GM10266 (cell line): ENCODE results near the gene SLC6A9.

ENCODE experiments used
- DNase-seq: peaks from one replicate; pipeline ENCODE4 v3.0.0; 2012; ENCODE audit errors: extremely low spot score
- TF ChIP-seq, protein P1 (sequence below): IDR thresholded peaks from 2 replicates; pipeline ENCODE4 v1.5.1; 2012; ENCODE audit warnings: mild to moderate bottlenecking, low read depth; ENCODE audit not compliant: control insufficient read depth, insufficient read depth; ENCODE audit errors: missing control alignments

SLC6A9 gene

DNA sequence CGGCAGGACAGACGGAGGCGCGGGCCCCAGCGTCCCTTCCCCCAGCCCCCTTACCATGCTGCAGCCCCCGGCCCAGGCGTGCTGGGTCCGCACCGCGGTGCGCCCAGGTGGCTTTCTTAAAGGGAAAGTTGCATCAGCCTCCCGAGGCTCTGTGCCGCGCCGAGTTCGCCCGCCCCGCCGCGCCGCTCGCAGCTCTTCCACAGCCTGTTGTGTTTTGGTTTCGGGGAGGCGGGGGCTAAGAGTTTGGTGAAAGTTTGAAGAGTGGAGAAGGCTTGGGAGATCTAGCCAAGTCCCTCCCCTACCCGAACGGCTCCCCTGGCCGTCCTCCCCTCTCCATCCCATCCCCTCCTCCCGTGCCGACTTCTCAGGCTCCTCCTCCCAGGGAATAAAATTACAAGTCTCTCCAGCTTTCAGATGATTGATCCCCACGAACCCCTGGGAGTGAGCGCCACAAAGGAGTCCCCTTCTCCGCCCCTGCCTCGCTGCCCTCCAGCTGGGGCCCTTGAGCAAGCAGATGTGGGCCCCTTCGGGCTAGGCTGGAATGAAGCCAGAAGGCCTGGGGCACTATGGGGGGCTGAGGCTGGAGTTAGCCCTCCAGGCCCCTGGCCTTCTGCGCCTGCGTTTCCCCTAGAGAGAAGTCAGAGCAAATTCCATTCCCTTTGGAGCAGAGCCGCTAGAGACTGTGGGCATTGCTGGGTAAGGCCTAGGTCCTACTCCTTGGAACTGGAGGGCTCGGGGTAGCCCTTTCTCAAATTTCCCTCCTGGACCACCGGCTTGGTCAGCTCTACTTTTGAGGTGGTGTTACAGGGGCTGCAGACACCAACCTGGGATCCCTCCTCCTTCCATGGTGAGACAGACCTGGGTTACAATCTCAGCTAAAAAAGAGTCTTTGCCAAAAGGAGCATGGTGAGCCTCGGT is at the start of gene SLC6A9:
Gene SLC6A9, minus strand, starts transcription at position 211 of the 918 bp plus-strand sequence. CDS start 7,185 bp downstream, outside the sequence.
- TF ChIP-seq, protein P1, sequence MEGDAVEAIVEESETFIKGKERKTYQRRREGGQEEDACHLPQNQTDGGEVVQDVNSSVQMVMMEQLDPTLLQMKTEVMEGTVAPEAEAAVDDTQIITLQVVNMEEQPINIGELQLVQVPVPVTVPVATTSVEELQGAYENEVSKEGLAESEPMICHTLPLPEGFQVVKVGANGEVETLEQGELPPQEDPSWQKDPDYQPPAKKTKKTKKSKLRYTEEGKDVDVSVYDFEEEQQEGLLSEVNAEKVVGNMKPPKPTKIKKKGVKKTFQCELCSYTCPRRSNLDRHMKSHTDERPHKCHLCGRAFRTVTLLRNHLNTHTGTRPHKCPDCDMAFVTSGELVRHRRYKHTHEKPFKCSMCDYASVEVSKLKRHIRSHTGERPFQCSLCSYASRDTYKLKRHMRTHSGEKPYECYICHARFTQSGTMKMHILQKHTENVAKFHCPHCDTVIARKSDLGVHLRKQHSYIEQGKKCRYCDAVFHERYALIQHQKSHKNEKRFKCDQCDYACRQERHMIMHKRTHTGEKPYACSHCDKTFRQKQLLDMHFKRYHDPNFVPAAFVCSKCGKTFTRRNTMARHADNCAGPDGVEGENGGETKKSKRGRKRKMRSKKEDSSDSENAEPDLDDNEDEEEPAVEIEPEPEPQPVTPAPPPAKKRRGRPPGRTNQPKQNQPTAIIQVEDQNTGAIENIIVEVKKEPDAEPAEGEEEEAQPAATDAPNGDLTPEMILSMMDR = no peak
- no peak for DNase-seq

DNA sequence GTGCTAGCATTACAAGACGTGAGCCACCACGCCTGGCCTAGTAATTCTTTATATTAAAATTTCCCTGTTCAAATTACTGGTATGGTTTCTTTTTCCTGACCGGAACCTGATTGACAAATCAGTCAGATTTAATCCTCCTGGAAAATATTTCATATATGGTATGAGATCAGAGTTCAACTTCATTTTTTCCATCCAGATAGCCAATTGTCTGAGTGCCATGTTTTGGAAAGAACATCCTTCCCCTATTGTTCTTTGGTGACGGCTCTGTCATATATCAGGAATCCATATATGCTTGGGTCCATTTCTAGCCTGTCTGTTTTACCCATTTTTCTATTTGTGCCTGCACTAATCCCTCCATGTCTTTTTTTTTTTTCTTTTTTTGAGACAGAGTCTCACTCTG is 48.3 kb upstream of the SLC6A9 start:
- no peak for DNase-seq
- TF ChIP-seq, protein P1 = no peak

DNA sequence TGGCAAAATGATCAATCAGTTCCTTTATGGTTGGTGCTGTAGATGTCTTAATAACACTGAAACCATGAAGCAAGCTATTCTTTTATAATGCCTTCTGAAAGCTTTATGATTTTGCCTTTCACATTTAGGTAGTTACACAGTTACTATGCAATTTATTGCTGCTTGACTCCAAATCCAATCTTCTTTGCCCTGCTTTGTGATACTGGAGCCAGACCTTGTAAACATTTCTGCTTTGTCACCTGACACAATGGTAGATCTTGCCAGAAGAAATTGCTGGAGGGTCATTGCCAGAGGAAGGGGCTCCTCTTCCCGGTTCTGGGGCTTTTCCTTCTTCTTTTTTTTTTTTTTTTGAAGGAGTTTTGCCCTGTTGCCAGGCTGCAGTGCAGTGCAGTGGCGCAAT is 46.8 kb upstream of the SLC6A9 start:
- no peak for DNase-seq
- TF ChIP-seq, protein P1 = no peak

DNA sequence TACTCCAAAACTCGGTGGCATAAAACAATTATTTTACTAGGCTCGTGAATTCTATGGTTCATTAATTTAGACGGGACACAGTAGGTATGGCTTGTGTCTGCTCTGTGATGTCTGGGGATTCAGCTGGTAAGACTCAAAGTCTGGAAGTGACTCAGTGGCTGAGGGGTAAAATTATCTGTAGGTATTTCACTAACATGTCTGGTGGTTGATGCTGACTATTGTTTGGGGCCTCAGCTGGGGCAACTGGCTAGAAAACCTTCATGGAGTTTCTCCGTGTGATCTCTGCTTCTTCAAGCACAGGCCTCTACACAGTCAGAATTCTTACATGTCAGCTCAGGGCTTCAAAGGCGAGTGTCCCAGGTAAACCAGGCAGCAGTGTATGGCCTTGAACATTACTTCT is 46.2 kb upstream of the SLC6A9 start:
- TF ChIP-seq, protein P1 = no peak
- no peak for DNase-seq

DNA sequence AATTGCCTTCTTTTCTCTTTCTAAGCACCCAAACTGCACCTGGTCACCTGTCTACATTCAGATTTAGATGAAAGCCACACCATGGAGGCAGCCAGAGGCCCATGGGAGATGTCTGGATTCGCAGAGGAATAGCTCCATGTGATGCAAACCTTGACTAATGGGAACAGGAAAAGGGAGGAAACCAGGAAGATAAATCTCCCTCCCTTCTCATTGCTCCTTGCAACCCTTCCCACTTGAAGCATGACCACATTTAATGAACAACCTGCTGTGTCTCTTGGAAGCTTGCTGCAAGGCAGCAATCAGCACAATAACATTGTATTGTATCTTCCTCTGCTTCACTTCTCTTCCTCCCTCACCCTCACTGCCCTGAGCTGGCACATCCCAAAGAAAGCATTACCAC is 44.8 kb upstream of the SLC6A9 start:
- TF ChIP-seq, protein P1 = no peak
- no peak for DNase-seq

DNA sequence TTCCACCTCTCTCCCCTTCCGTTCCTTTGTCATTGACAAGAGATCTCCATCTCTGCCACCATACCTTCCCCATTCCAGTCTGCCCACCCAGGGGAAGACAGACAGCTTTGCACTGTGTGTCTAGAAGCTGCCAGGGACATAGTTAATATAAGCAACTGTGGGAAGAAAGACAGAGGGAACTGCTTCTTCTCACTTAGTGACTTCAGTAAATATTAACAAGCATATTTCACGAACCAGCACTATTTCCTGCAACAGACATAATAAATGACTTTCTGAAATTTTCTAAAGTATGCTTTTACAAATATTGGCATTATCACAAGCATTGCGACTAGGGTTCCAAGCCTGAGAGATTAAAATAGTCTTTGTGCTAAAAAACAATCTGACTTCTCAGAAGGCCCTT is 43.2 kb upstream of the SLC6A9 start:
- no peak for DNase-seq
- TF ChIP-seq, protein P1 = no peak

DNA sequence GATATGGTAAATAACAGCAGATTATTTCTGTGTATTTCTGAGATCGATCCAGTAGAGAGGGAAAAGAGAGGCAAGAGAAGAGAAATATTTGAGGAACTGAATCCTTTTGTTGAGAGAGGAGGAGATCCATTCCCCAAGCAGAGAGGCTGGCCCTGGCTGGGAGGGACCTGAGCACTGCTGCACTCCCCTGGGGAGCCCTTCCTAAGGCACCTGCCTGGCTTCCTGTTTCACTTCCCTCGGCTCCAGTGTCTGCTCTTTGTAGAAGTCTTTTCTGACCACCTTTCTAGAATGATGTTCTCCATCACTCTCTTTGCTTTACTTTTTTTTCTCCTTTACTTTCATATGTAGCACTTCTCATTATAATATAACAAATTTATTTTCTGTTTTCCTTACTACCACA is 42.3 kb upstream of the SLC6A9 start:
- TF ChIP-seq, protein P1 = no peak
- no peak for DNase-seq
